ENCODE data around the gene RNPEPL1.

- TF ChIP-seq CTCF (conservative IDR thresholded peaks at IDR 0.05; ENCODE audit: low read depth, low read length) = no peak
- TF ChIP-seq EZH2 (IDR thresholded peaks at IDR 0.05; ENCODE audit: low read length, unreplicated experiment) = no peak
Measured at GRCh38 chr2:240578110-240578450, 9.8 kb downstream of the RNPEPL1 start.

Measured in PC-3 (cell line).